ENCODE measurements around the gene MAP3K5.
"Not testable (repeated sequence)": the region's sequence is repeated elsewhere in the genome, so short reads cannot be mapped to it uniquely, and the experiment has no call there.

The MAP3K5 gene

GRCh38 chr6:136693090-136693489, 99.2 kb downstream of the MAP3K5 start:
- in situ Hi-C loops (cut with HindIII; ENCODE audit: low sequenced_read_pairs), result no loop called here

DNA sequence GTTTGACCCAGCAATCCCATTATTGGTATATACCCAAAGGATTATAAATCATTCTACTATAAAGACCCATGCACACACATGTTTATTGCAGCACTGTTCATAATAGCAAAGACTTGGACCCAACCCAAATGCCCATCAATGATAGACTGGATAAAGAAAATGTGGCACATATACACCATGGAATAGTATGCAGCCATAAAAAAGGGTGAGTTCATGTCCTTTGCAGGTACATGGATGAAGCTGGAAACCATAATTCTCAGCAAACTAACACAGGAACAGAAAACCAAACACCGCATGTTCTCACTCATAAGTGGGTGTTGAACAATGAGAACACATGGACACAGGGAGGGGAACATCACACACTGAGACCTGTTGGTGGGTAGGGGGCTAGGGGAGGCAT, 104.4 kb downstream of the MAP3K5 start:
- in situ Hi-C loops (cut with HindIII; ENCODE audit: low sequenced_read_pairs), result not testable (repeated sequence)

DNA sequence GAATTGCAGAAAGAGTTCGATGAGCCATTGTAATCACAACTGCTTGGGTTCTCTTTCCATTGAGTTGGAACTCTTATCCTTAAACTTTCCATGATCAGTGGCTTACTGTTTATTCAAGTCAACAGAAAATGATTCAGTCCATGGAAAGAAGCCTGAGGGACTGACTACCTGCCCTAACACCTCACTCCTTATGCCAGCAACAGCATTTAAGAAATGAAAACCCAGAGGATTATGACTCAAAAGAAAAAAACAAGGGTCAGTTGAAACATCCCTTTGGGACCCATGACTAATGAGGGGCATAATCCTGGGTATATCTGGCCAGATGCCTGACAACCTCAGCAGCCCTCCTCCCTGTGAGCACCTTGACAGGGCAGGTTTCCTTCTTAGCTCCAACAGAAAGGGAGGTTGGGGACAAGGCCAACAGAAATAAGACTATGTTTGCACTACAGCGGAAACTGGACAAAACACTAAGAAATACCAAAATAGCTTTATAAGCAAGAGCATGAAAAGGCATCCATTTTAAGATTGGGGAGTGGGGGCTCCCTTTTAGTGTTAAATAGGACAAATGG, 106.7 kb downstream of the MAP3K5 start:
- in situ Hi-C loops (cut with HindIII; ENCODE audit: low sequenced_read_pairs), result no loop called here

GRCh38 chr6:136684466-136684865, 107.8 kb downstream of the MAP3K5 start:
- in situ Hi-C loops (cut with HindIII; ENCODE audit: low sequenced_read_pairs), result no loop called here

GRCh38 chr6:136683209-136683941, 108.9 kb downstream of the MAP3K5 start:
- in situ Hi-C loops (cut with HindIII; ENCODE audit: low sequenced_read_pairs), result no loop called here

DNA sequence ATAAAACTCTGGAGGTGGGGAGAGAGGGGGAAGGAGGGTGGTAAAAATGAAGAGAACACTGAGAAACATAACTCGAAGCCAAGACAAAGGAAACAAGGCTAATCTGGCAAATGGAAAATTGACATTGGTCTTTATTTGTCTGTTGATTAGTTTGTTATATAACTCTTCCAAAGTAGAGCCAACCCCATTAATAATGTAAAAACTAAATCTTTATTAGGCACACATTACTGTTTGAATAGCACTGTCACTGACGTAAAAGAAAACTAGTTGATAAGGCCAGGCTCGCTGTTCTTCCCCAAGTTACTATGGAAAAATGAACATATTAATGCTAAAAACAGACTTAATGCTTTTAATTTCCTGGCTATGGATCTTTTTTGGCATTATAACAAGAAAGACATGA, 110.0 kb downstream of the MAP3K5 start:
- in situ Hi-C loops (cut with HindIII; ENCODE audit: low sequenced_read_pairs), result no loop called here

DNA sequence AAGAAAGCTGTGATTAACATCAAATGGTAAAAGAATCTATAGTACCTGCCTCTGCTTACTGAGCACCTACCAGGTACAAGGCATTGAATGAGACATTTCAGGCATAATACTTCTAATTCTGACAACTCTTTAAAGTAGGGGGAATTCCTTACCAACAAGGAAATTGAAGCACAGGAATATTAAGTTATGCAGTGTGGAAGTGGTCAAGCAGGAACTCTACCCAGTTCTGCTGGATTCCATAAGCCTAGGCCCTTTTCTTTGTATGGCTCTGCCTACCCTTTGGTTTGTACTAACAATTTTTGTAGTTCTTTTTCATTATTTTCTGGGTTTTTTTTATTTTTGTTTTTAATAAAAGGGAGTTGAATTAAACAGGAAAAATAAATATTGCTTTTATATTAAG, 114.5 kb downstream of the MAP3K5 start:
- in situ Hi-C loops (cut with HindIII; ENCODE audit: low sequenced_read_pairs), result no loop called here

DNA sequence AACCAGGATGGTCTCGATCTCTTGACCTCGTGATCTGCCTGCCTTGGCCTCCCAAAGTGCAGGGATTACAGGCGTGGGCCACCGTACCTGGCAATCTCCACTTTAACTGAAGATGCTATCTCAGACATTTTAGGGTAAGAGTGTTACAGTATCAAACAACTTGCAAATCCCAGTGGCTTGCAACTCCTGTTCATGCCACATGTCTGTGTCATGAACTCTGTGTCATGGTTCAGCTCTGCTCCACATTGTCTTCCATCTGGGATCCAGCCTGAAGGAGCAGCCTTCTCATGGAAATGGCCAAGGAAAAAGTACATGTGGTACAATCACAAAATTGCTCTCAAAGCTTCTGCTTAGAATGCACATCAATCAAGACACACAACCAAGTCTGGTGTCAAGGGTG, 114.9 kb downstream of the MAP3K5 start:
- in situ Hi-C loops (cut with HindIII; ENCODE audit: low sequenced_read_pairs), result no loop called here

DNA sequence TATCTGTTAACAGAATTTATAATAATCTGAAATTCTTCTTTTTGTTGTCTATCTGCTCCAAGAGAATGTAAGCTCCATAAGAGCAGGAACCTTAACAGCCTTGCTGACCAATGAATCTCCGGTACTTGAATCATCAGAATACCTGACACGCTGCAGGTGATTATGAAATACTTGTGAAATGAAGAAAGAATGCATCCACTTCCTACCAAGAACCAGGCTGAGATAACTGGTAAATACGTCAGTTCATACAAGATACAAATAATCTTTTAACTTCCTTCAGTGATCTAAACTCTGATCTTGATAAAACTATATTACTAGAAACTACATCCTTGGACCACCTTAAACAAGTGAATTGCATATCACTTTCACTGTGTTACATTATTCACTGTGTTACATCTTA, 116.2 kb downstream of the MAP3K5 start:
- in situ Hi-C loops (cut with HindIII; ENCODE audit: low sequenced_read_pairs), result no loop called here

- in situ Hi-C loops (cut with HindIII; ENCODE audit: low sequenced_read_pairs), result no loop called here
Measured at GRCh38 chr6:136673571-136673970, 118.7 kb downstream of the MAP3K5 start.

- in situ Hi-C loops (cut with HindIII; ENCODE audit: low sequenced_read_pairs), result no loop called here
Measured at GRCh38 chr6:136672144-136672543, 120.1 kb downstream of the MAP3K5 start.

- in situ Hi-C loops (cut with HindIII; ENCODE audit: low sequenced_read_pairs), result no loop called here
Measured at GRCh38 chr6:136669299-136669699, 123.0 kb downstream of the MAP3K5 start.

GRCh38 chr6:136668571-136668970, 123.7 kb downstream of the MAP3K5 start:
- in situ Hi-C loops (cut with HindIII; ENCODE audit: low sequenced_read_pairs), result no loop called here

DNA sequence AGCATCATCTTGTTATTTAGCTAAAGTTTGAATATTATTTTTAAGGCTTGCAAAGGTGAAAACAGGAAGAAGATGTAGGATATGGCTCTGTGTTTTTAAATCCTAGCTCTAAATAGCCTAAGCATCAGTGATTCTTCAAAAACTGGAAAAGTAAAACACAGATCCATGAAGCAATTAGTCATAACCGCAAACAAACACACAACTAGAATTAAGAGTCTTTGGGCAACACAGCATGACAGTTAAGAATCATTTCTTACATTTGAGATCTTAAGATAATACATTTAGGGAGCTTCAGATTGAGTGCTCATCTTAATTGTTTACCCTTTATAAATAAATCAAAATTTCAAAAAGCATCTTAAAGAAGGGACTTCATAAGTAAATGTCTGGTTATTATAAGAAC, 126.2 kb downstream of the MAP3K5 start:
- in situ Hi-C loops (cut with HindIII; ENCODE audit: low sequenced_read_pairs), result no loop called here

- in situ Hi-C loops (cut with HindIII; ENCODE audit: low sequenced_read_pairs), result no loop called here
Measured at GRCh38 chr6:136662347-136663237, 129.7 kb downstream of the MAP3K5 start.

DNA sequence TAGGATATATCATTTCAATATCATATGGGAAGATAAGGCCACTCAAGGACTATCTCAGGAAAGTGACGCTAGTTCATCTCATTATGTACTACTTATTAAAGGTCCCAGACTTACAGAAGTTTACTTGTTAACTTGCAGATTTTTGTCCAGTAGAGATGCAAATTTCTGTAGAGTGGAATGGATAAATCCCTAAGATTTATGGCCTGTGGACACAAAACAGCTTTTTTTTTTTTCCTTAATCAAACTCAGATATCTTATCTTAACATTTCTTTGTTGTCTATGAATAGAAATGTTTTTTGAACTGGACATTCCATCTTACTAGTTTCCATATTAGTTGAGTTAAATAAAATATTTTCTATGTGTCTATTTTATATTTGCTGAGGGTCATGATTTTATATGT, 131.6 kb downstream of the MAP3K5 start:
- in situ Hi-C loops (cut with HindIII; ENCODE audit: low sequenced_read_pairs), result no loop called here

GRCh38 chr6:136659991-136660499, 132.2 kb downstream of the MAP3K5 start:
- in situ Hi-C loops (cut with HindIII; ENCODE audit: low sequenced_read_pairs), result no loop called here

DNA sequence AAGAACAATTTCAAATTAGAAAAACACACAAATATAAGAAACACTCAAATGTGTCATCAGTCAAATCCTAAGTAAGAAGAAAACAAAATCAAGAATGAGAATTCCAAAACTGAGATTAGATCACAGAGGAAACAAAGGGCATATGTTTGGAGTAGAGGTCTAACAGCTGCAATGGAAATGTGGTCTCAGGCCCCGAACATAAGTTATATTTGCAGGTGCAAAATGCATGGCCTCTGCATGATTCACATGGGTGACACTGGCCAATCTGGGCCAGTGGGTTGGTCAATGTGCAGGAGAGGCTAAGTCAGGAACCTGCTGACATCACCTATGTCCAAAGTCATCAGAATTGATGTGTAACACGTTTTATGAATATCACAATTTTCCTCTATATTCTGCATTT, 133.6 kb downstream of the MAP3K5 start:
- in situ Hi-C loops (cut with HindIII; ENCODE audit: low sequenced_read_pairs), result no loop called here

DNA sequence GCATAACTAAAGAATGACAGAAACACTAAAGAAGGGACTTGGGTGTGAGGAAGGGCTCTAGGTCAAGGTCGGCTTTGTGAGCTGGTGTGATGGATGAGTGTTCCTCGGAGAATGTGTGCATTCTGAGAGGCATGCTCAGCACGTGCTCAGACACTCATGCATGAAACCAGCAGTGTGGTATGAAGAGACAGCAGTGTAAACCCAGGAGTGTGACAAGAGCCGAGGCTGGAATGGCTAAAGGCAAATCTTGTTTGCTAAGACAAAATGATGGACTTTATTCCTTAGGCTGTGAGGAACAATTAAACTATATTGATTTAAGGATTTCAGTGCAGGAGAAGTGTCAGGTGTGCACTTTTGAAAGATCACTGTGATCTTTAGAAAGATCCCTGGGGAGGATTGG, 134.6 kb downstream of the MAP3K5 start:
- in situ Hi-C loops (cut with HindIII; ENCODE audit: low sequenced_read_pairs), result no loop called here

- in situ Hi-C loops (cut with HindIII; ENCODE audit: low sequenced_read_pairs), result no loop called here
Measured at GRCh38 chr6:136656121-136656520, 136.2 kb downstream of the MAP3K5 start.

- in situ Hi-C loops (cut with HindIII; ENCODE audit: low sequenced_read_pairs), result no loop called here
Measured at GRCh38 chr6:136655239-136656014, 136.8 kb downstream of the MAP3K5 start.

Measured in DLD1 (cell line).